ENCODE data around the gene BANK1.

Gene BANK1

DNA sequence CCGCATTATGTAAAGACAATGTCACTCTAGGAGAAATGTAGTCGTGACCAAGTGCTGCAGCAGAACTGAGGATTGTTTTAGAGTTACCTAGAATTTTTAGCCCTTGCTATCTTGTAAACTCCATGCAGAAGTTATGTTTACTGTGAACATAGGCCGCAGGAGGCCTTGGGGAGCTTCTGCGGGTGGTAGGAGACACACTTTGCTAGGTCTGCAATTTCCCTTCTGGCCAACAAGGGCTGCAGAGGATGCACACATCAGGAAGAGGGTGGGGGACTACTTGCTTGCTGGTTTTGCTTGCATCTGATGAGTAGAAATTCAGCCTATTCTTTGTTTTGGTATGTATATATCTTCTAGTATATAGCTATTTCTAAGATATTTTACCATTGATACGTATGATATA lies 23.1 kb downstream of the BANK1 start:
- no peak for DNase-seq (ENCODE audit: low read depth in 2 of 2)

DNA sequence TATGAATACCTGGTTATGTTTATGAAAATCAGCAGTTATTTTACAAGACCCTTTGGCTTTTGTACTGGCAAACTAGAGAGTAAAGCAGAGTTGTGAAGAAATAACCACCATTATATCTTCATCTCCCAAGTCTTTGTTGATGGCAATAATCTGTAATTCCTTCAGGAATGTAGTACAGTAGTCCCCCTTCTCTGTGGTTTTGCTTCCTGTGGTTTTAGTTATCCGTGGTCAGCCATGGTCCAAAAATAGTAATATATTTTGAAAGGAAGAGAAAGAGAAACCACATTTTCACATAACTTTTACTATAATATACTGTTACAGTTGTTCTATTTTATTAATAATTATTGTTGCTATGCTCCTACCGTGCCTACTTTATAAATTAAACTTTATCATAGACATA lies 27.8 kb downstream of the BANK1 start:
- no peak for DNase-seq (ENCODE audit: low read depth in 2 of 2)

DNA sequence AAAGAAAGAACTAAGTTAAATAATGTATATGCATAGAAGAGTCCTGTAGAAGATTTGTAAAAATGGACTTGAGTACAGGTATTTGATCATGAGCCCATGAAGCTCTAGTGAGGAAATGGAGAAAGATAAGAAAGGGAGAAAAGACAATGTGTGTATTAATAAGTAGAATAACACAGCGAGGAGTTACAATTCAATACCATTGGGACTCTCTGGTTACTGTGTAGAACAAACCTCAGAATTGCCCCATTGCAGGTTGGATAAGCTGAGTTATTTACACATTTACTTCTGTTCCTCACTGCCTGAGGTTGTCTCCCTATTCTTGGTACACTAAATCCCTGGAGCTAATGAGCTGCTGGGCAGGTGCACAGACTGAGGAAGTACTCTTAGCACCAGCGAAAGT lies 33.3 kb downstream of the BANK1 start:
- DNase-seq (ENCODE audit: low read depth in 2 of 2): no peak

DNA sequence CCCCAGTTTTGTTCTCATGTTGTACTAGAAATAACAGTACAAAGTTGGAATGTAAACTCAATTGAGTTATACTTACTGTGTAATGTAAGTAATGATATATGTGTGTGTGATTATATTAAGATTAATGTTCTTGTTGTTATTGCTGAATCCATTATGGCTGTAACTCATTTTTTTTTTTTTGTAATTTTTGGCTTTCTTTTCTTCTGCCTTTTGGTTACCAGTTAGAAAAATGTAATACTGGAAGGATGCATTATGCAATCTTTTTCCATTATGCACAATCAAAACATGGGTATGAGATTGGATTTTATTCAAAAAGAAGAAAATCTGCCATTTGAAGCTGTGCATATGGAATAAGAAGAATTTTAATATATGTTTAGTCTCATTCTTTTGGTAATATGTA lies 34.0 kb downstream of the BANK1 start:
- DNase-seq (ENCODE audit: low read depth in 2 of 2): no peak

DNA sequence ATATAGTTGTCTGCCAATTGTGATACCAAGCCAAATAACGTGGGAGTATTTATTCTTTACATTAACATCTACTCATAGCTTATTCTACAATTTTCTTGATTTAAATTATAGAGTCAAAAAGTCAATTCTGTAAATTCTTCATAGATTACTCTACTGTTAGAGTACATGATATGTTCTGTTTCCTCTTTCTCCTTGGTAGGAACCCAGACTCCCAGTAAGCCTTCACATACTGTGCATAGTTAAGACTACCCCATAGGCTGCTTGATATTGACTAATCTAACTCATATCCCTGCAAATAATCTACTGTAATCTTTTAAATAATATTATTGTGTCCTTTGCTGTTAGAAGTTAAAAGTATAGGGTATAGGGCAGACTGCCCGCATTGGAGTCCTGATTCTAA lies 35.4 kb downstream of the BANK1 start:
- no peak for DNase-seq (ENCODE audit: low read depth in 2 of 2)

DNA sequence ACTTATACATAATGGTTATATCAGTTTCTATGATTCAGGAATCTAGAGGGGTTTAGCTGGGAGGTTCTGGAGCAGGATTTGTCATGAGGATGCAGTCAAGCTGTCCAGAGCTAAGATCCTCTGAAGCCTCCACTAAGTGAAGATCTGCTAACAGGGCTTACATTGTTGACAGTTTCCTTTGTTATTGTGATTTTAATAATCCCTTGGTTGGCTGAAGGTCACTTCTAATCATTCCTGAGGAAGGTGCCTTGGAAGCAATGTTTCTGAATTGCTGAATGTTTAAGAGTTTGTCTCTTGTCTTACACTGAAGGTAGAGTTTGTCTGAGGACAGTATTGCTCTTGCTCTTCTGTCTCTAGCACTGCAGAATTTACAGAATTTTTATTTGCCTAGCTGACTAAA lies 41.3 kb downstream of the BANK1 start:
- DNase-seq (ENCODE audit: low read depth in 2 of 2): no peak

DNA sequence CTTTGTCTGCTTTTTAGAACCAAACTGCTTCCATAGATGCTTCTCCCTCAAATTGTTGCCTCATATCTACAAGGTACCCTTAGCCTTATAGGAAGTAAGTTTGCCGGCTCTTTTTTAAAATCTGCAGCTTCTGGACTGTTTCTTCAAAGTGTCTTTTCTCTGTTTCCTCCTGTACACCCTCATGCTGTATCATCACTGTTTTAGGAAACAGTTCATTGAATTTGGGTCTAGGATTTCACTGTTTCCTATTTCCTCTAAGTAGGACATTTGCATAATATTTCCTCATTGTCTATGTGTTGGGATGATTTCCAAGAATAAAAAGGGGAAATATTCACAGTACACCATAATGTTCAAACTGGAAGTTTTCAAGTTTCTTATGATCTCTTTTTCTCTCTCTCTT lies 43.0 kb downstream of the BANK1 start:
- DNase-seq (ENCODE audit: low read depth in 2 of 2): no peak

DNA sequence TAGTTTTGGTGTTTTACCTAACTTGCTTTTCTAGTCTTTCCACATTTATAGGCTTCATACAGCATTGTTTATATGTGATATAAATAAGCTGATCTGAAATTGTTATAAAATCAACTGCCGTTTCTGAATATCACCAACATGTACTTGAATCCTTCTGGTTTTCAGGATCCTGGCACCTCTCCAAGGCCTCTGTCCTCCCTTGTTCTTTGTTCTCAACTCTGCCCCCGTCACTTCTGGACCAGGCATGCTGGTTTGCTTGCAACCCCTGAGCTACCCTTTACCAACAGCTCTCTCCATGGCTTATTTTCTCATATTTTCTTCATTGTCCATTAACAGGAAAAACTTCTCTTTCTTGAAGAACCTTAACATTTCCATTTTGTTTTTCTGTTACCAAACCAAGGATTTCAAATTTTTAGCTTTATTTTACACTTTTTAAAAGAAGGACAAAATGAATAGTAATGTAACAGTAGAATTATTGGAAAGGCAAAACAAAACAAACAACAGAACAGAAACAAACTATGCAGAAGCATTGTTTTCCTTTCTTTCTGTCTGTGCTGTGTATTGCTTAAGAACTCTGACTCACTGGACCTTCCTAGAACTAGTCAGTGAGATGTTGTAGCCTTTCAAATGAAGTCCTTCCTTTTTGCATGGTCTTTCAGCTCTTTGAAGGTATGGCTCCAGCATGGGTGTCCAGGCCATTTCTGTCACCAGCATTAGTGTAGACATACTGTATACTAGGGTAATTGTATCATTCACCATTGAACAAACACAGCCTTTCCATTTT lies 44.8 kb downstream of the BANK1 start:
- DNase-seq (ENCODE audit: low read depth in 2 of 2): no peak

DNA sequence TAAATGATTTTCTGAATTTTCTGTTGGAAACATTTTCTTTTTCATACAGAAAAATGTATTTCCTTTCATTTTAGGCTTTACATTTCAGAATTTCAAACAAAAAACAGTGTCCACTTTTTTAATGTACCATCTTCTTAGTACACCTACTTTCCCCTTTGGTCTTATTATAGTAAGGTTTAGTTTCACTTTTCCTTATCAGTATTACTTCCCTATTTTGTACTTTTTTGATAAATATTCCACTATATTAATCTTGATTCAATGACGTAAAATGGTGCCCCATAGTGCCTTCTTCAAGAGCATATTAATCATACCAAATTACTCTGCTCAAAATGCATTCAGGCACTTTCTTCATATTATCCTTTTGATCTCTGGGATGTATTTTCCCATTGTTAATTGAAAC lies 52.5 kb downstream of the BANK1 start:
- no peak for DNase-seq (ENCODE audit: low read depth in 2 of 2)

DNA sequence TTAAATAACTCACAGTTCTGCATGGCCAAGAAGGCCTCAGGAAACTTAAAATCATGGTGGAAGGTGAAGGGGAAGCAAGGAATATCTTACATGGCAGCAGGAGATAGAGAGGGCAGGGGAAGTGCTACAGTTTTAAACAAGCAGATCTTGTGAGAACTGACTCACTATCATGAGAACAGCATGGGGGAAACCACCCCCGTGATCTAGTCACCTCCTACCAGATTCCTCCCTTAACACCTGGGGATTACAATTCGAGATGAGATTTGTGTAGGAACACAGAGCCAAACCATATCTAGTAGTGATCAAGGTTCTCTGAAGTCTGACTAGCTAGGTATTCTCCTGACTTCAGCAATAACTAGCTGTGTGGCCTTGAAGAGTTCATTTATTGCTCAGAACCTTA lies 56.0 kb downstream of the BANK1 start:
- DNase-seq (ENCODE audit: low read depth in 2 of 2): no peak

DNA sequence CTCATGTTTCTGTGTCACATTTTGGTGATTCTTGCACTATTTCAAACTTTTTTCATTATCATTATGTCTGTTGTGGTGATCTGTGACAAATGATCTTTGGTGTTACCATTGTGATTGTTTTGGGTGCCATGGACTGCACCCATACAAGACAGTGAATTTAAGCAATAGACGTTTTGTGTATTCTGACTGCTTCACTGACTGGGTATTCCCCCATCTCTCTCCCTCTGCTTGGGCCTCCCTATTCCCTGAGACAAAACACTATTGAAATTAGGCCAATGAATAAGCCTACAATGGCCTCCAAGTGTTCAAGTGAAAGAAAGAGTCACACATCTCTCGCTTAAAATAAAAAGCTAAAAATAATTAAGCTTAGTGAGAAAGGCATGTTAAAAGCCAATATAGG lies 60.2 kb downstream of the BANK1 start:
- no peak for DNase-seq (ENCODE audit: low read depth in 2 of 2)

DNA sequence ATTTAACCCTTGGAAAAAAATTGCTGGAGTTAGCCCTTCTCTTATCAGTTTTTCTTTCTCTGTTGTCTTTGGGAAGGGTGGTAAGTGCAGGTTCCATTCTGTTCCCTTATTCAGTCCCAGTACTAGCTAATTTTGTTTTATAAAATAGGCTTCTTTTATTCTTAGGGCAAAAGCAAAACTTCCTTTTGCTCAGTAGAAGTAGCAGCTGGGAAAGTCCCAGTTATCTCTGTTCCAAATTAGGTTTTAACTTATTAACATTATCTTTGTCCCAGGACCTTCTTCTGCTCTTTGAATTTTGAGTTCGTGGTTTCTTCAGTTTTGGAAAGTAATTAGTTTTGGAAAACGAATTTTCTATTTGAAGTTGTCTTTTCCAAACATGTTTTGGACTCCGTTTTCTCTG lies 61.1 kb downstream of the BANK1 start:
- DNase-seq (ENCODE audit: low read depth in 2 of 2): no peak

DNA sequence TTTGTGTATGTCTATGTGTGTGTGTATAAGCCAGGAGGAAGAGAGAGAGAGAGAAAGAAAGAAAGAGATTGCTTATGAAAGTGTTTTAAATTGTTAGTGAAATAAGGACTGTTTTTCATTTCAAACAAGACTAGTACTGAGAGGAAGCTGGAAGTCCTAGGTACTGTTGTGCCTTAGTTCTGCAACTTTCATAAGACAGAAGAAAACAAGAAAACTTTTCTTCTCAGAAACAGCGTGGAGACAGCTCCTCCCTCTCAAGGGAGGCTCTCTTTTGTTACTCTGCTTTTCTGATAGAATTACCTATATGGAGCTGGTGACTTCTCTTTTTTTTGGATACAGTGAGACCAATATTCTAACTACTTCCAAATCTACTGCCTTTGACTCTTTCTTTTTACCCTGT lies 62.5 kb downstream of the BANK1 start:
- DNase-seq (ENCODE audit: low read depth in 2 of 2): no peak

DNA sequence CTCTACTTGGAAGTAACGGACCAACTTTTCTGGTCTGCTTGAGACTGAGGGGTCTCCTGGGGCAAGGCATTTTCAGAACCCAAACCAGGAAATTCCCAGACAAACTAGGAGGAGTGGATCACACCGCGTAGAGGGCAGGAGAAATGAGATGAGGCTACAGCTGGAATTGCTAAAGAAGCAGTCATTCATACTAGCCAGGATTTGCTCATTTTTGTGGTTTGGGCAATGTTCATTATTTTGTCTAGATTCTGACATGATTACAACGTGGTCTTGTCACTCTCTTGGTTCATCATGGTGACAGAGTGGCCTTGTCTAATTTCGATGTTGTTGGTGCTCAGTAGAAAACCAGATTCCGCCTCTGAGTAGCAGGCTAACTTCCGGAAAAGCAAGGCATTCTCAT lies 63.2 kb downstream of the BANK1 start:
- DNase-seq (ENCODE audit: low read depth in 2 of 2): no peak

DNA sequence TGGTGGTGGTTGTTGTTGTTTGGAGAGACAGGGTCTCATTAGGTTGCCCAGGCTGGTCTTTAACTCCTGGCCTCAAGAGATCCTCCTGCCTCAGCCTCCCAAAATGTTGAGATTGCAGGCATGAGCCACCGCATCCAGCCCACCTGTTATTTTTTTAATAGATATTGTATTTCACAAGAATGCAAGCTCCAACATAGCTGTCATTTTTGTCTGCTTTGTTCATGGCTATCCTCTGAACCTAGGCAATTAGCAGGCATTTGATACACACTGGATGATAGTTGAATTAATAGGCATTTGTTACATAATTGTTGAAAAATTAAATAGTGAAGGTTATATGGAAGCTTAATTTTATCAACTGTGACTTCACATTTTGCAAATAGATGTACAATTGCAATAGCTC lies 64.7 kb downstream of the BANK1 start:
- no peak for DNase-seq (ENCODE audit: low read depth in 2 of 2)

DNA sequence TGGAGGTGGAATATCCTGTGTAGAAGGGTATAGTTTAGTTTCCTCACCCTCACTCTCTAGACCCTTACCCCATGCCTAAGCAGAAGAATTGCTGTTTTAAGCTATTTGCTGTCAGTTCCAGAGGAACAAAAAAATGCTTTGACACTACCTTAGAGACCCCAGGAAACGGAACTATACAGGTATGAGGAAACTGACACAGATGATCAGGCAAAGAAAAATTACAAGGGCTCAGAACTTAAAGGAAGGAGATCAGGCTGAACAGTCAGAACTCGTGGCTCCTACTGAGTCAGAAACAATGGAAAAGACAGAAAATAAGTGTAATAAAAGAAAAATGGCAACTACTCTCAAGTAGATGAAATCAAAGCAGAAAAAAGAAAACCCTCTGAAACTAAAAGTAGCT lies 65.6 kb downstream of the BANK1 start:
- DNase-seq (ENCODE audit: low read depth in 2 of 2): no peak

DNA sequence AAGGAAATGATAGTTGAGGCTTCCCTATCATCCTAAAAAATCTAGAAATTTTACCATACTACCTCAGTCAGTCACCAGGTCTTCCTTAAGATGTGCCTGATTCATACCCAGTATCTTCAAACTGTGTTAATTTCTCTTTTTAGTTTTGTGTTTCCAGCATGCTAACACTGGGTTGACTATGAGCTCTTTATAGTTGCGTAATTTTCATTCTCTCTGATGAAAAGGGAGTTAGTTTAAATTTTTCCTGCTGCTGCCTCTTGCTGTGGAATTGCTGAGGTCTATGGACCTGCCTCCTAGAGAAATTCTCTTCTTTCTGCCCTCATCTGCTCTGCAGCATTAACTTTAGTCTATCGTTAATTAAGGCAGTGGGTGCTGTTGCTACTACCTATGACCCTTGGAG lies 66.6 kb downstream of the BANK1 start:
- DNase-seq (ENCODE audit: low read depth in 2 of 2): no peak

DNA sequence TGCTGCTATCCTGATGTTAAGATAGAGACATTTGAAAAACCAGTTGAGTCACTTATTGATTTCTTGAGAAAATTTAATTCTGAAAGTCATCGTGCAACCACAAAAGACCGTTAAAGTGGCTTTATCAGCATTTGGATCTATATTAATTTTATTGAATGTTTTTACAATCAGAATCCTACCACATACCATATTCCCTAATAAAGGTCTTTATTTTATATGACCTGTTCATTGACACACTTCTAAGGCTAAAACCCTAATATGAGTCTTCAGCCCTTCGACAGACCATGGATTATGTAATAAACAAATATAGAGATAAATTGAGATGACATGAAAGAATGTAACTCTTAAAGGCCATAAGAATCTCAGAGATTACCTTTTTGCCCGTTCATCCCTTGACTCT lies 68.1 kb downstream of the BANK1 start:
- DNase-seq (ENCODE audit: low read depth in 2 of 2): no peak

DNA sequence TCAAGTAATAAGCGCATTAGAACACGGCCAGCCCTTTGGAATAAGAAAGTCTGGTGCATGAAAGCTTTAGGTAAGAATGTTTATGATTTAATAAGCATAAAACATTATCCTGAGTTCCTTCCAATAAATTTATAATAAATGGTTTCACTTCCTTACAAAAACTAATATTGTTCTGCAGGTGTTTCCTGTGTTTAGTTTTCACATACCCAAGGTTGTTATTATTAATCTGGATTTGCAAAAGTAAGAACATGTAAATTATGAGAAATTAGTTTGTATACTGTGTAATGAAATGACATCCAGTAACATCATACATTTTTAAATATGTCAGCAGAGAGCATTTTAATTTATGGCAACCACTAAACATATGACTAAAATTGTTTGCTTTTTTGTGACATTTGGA lies 72.1 kb downstream of the BANK1 start:
- no peak for DNase-seq (ENCODE audit: low read depth in 2 of 2)

DNA sequence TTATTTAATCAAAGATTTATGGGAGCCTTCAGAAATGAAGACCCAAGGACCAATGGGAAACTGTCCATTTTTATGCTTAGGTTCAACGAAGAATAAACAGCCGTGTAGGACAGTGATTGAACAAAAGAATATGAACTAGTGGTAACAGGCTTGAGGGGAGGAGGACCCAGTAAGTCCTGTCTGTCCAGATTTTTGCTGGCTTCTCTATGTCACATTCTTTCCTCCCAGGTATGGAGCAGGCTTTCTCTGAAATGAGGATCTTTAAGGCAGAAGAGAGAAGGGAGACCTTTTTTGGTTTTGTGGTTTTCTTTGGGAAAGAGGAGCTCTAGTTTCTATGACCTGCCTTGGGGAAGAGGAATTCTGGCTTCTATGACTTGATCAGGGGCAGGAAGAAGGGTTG lies 74.1 kb downstream of the BANK1 start:
- no peak for DNase-seq (ENCODE audit: low read depth in 2 of 2)

DNA sequence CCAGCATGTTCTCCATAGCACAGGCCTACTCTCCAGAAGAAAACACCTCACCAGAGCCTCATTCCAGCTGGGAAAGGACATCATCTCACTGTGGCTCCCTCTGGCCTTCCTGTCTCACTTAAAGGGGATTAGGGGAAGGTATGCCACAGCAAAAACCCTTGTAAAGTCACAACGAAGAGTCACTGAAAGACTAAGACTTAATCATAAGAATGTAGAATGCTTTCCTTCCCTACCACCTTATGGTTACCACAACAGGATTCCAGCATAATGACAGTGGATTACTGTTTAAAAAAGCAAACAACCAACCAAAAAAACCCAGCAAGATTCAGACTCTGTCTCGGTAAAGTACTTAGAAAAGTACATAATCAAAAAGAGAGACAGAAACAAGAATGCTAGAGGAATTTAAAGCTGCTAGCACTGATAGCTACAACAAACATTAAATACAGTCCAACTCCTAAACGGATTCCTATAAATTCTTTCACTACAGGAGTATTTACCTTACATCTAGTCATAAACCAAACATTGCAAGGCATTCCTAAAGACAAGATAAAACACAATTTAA lies 75.1 kb downstream of the BANK1 start:
- no peak for DNase-seq (ENCODE audit: low read depth in 2 of 2)

DNA sequence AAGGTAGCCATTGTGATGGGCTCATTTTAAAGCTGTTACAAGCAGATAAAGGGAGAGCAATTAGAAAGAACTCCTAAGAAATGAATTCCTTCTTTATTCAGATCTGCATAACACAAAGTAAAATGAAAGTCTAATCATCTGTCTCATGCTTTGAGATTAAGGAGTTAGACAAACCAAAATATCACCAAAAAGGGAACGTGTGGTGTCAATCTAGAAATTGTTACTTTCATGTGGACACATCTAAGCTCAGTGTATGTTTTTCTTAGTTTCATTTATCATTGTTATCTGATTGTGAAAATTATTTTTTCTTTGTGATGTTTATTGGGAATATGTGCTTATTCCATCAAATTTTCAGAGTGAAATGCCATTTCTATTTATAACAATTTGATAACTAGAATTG lies 80.3 kb downstream of the BANK1 start:
- no peak for DNase-seq (ENCODE audit: low read depth in 2 of 2)

DNA sequence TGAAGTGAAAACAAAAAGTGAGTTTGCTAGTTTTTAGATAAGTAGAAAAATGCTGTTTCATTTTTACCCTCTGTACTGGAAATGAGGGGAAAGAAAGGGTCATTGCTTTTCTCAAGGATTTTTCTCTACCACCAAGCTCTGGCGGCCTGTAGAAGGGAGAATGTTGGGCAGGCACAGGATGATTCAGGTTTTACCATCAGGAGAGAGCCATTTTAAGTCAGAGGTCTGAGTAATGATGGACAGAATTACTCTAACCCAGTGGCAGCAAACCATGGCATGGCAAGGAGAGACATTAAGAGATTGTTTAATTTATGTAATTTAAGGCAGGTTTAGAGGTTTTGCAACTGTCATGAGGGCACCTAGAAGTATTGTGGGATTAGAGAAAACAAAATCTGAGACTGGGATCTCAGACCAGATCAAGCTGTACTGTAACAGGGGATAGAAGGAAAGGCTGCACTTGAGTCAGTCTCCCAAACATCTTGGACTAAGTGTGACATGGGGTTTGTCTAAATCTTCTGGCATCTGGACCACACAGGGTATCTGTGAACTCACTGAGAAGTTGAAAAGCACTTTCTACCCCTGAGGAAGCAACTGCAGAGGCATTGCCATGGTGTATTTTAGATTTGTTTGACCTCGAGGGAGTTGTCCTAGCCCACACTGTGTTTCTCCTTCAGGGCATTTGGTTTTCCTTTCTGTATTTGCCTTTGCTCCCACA lies 81.6 kb downstream of the BANK1 start:
- no peak for DNase-seq (ENCODE audit: low read depth in 2 of 2)

Data from stimulated activated CD4-positive, alpha-beta T cell treated with anti-CD3 and anti-CD28 coated beads, Interleukin-1b, Interleukin-23, amount 100 ng/mL, for 4 hours (primary cell).